Left forelimb (tissue), 1 donor: ENCODE data around the gene FCGR3A.
A peak's percentile ranks its signal among the peaks of the same experiment; 100 is the strongest.
"Not testable (repeated sequence)": the region's sequence is repeated elsewhere in the genome, so short reads cannot be mapped to it uniquely, and the experiment has no call there.

ENCODE experiments used
- DNase-seq: peaks from one replicate; pipeline ENCODE4 v3.0.0-alpha.2; 2018; ENCODE audit warnings: low spot score

FCGR3A gene

DNA sequence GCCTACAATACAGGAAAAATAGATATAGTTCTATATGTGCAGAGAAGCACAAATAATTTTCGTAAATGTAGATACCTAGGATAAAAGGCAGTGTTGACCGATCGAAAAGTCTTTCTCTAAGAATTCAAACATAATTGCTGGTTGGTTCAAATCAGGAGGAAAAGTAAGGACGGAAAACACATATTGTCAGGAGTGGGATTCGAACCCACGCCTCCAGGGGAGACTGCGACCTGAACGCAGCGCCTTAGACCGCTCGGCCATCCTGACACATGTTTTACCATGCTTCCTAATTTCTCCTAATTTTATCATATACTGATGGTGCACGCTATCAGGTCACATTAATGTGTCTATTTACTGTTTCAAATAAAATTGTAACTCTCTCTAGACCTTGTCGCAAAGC is 19.5 kb downstream of the FCGR3A start:
- DNase-seq, result not testable (repeated sequence)

DNA sequence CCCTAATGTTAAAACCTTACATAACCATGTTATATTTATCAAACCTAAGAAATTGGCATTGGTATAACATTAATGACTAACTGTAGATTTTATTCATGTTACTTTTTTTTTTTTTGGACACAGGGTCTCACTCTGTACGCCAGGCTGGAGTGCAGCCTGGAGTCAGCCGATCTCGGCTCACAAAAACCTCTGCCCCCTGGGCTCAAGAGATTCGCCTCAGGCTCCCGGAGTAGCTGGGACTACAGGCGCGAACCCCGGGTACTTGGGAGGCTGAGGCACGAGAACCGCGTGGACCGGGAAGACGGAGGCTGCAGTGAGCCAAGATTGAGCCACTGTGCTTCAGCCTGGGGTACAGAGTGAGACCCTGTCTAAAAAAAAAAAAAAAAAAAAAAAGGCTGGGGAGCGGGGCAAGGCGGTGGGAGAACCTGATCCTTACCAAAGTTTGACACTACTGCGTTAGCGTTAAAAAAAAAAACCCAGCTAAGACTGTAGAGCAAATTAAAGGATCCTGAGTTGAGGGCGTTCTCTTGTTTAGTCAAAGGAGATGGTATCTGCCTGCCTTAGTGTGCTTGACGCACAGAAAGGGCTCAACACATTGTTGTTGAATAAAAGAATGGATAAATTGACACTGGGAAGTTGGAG is 20.0 kb downstream of the FCGR3A start:
- DNase-seq, result not testable (repeated sequence)

DNA sequence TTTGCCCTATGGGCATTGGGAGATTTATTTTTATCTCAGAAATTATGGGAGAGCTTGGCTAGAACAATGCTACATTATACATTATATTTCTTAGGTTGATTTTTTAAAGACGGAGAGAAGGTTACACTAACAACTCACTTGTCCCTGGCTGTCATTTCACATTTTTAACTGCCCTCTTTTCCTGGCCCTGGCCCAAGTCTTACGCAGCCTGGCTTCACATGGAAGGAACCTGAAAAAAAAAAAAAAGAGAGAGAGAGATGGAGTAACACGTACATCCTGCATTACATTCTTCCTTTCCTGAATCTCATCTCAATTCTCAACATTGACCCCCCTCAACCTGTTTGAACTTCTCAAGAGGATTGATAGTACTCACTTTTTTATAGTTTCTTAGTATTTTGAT is 21.1 kb downstream of the FCGR3A start:
- not testable (repeated sequence) for DNase-seq

DNA sequence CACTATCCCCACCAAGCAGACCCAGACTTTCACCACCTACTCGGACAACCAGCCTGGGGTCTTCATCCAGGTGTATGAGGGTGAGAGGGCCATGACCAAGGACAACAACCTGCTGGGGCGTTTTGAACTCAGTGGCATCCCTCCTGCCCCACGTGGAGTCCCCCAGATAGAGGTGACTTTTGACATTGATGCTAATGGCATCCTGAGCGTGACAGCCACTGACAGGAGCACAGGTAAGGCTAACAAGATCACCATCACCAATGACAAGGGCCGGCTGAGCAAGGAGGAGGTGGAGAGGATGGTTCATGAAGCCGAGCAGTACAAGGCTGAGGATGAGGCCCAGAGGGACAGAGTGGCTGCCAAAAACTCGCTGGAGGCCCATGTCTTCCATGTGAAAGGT is 23.7 kb downstream of the FCGR3A start:
- not testable (repeated sequence) for DNase-seq

DNA sequence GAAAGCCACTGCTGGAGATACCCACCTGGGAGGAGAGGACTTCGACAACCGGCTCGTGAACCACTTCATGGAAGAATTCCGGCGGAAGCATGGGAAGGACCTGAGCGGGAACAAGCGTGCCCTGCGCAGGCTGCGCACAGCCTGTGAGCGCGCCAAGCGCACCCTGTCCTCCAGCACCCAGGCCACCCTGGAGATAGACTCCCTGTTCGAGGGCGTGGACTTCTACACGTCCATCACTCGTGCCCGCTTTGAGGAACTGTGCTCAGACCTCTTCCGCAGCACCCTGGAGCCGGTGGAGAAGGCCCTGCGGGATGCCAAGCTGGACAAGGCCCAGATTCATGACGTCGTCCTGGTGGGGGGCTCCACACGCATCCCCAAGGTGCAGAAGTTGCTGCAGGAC is 24.3 kb downstream of the FCGR3A start:
- DNase-seq, result not testable (repeated sequence)

DNA sequence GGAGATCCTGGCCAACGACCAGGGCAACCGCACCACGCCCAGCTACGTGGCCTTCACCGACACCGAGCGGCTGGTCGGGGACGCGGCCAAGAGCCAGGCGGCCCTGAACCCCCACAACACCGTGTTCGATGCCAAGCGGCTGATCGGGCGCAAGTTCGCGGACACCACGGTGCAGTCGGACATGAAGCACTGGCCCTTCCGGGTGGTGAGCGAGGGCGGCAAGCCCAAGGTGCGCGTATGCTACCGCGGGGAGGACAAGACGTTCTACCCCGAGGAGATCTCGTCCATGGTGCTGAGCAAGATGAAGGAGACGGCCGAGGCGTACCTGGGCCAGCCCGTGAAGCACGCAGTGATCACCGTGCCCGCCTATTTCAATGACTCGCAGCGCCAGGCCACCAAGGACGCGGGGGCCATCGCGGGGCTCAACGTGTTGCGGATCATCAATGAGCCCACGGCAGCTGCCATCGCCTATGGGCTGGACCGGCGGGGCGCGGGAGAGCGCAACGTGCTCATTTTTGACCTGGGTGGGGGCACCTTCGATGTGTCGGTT is 24.8 kb downstream of the FCGR3A start:
- not testable (repeated sequence) for DNase-seq

DNA sequence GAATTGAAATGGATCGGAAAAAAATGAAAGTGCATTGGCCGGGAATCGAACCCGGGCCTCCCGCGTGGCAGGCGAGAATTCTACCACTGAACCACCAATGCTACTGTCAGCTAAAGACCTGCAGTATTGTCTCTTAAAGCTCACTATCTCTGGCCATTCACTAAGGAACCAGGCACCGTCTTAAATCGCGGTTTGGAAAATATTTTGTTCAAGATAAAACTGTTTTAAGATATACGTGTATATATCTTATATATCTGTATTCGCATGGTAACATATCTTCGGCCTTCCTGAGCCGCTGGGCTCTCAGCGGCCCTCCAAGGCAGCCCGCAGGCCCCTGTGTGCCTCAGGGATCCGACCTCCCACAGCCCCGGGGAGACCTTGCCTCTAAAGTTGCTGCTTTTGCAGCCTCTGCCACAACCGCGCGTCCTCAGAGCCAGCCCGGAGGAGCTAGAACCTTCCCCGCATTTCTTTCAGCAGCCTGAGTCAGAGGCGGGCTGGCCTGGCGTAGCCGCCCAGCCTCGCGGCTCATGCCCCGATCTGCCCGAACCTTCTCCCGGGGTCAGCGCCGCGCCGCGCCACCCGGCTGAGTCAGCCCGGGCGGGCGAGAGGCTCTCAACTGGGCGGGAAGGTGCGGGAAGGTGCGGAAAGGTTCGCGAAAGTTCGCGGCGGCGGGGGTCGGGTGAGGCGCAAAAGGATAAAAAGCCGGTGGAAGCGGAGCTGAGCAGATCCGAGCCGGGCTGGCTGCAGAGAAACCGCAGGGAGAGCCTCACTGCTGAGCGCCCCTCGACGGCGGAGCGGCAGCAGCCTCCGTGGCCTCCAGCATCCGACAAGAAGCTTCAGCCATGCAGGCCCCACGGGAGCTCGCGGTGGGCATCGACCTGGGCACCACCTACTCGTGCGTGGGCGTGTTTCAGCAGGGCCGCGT is 25.5 kb downstream of the FCGR3A start, which contains the start of gene HSPA6:
TSS of gene HSPA6 (plus strand) at position 724 of the 925 bp plus-strand sequence. CDS start at position 843, 119 bp downstream.
- peak; percentile 81 for DNase-seq

DNA sequence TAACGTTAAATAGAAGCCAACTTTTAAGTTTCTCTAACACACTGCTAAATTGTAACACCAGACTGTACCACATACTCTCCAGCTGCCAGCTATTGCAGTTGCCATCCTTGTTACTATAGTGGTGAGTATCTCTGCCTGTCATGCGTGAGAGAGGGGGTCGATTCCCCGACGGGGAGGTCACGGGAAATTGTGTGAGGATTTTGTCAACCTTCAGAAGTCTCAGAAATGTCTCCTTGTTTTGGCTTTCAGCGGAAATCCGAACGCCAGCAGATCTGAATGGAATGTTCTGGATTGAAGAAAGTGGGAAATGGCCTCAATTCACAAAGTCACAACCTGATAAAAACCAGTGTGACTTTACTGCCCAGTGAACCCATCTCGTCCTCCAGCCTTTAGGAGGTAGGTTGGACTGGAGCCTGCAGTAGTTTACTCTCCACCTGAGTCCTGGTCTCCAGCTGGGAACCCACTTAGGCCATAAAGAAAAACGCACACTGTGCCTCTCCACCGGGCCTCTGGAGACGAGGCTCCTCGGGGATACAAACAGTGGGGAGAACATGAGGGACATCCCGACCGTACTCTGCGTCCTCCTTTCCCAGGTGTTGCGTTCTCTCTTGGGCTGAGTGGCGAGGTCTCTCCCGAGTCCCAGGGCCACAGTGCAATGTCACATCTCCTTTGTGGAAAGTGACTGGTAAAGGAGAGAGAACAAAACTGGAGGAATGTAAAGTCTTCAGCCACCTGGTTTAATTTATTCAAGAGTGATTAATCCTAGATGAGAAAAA is 26.4 kb downstream of the FCGR3A start:
- DNase-seq, result not testable (repeated sequence)

DNA sequence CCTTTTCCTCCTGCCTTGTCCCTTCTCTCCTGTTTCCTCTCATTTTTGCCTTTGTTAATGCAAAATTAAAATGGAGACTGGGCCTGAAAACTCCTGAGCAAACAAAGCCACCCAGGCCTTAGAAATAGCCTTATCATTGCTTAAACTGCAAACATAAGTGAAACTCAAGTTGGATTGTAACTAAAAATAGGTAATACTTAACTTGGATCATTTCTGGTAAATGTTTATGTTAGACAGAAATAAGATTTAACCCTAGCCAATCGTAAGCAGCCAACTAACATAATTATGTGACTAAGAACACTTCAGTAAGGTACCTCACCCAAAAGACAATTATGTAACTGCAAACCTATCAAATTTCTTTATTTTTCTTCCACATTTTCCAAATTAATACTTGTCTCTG is 35.7 kb downstream of the FCGR3A start:
- DNase-seq, result not testable (repeated sequence)

DNA sequence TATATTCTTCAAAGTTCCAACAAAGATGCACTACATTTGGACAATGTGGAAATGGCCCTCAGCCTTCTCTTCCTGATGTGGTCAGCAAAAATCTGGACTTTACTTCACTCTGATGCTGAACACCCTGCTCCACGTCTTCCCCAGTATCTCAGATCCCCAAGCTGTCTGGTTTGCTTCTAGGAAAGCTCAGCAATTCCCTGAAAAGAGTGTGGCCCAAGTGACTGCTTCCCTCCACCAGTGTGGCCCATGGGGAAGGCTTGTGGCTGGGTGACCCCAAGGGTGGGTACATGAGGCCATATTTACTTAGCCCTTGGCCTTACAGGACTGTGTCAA is 36.2 kb downstream of the FCGR3A start:
- DNase-seq, result not testable (repeated sequence)

DNA sequence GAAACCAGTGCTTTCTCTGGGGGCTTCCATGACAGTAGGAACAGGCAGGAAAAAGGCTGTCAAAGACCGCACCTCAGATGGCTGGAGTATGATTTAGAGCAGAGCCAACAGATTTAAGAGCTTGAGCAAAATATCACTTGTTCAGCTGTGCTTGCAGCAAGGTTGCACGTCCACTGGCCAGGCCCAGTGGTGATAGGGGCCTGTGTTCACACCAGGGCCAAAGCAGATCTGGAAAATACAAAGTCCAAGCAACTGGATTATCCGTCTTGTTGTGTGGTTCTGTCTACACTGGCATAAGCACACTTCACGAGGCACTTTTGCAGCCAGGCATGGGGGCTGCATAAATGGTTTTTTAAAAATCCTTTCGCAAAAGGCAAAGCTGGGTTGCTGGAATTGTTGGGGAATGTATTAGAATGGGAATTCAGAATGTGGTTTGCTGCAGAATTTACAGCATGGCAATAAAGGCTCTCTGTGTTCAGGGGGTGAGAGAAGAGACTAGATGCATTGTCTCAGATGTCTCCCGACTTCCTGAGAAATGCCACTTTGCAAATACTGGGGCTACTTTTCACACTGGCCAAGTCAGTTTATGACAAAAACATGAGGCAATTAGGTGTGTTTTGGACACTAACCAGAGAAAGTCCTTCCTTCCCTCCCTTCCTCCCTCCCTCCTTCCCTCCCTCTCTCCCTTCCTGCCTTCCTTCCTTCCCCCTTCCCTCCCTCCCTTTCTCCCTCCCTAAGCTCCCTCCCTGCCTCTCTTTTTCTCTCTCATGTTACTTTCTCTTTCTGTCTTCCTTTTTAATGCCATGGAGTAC is 36.8 kb downstream of the FCGR3A start:
- not testable (repeated sequence) for DNase-seq

DNA sequence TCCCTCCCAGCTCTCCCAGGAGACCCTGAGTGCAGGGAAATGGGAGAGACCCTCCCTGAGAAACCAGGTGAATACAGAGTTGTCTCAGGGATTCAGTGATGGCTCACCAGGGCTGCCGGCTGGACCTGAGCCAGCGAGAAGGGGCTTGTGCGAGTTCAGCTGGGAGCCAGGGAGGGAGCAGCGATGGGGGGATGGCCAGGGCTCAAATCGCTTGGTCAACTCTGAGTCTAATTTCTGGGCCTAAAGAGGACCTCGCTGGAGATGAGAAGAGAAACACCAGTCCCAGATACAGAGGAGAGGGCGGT is 37.9 kb downstream of the FCGR3A start:
- no peak for DNase-seq

DNA sequence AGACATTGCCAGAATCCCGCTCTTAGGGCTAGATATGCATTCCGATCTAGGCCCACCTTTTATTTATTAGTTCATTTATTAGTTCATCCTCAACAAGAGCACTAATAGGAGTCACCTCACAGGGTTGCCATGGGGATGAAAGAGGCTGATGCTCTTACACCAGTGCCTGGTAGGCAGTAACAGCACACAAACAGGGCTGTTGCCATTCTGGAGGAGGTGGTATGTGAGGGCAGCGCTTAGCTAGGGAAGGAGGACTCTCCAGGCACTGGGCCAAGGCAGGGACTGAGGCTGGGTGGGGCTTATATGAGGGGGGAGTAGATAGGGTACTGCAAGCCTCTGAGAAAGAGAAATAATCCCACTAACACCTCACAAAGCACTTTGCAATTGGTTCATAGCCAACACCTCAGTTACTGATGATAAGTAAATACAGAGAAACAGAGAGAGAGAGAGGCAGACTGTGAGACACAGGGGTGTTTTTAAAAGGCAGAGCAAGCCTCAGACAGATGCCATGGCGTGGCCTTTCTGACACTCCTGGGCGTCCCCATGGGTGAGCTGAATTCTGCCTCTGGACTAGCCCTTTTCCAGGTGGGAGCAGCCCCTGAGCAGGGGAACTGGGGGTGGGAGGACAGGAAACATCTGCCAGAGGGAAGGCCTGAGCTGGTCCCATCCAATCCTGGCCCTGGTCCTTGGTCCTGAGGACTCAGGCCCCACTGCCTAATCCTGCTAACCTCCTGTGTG is 38.4 kb downstream of the FCGR3A start:
- no peak for DNase-seq

DNA sequence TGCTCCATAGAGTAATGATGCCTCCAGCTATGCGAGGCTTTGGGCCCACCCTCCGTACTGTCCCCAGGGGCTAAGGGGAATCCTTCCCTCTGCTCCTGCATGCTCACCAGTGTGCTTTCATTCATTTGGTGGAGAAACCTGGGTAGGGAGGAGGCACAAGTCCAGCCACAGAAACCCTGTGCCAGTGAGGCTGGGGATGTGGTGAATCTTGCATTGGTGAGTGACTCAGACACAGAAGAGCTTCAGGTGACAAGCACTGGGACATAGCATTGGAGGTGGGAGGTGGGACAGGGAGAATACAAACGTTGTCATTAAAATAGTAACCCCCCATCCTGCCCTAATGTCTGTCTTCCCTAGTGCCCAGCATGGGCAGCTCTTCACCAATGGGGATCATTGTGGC is 39.1 kb downstream of the FCGR3A start:
- DNase-seq, result no peak

DNA sequence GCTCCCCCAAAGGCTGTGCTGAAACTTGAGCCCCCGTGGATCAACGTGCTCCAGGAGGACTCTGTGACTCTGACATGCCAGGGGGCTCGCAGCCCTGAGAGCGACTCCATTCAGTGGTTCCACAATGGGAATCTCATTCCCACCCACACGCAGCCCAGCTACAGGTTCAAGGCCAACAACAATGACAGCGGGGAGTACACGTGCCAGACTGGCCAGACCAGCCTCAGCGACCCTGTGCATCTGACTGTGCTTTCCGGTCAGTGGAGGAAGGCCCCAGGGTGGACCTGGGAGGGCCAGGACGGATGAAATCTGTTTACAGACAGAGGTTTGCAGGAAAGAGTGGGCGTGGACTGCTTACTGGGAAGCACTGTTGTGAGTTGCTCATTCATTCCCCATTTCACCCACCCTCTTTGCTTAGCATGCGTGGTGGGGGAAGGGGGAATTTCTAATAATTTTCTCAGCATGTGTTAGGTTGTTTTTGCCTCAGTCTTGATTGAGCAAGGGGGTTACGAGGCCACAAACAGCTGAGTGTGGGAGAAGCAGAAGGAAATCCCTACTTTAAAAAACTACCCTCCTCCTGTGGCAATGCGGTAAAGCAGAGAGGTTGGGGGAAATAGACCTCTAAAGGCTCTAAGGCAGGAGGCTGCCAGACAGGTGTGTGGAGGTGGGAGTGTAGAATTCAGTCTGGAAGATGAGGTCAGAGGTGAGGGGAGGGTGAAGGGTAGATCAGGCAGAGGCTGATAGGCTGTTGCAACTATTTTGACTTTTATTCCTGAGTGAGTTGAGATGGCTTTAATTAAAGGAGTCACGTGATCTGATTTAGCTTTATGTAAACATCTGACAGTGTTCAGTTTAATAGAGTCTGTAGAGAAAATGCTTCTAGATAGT is 43.0 kb downstream of the FCGR3A start:
- DNase-seq, result no peak

DNA sequence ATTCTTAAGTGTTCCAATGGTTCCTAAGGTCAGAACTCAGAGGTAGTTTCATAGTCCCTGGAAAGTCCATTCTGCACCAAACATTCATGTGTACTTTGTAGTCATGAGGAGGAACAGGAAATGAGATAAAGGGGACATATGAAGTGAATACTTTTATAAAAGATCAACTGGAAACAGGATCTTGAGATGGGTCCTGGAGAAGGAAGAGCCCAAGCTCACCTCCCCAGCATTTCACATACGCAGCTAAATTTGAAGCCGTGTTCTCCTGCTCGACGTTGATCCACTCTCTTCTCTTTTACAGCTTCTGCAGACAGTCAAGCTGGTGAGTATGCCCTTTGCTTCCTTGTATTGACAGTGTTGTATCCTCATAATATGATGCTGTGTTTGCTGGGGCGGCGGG is 43.9 kb downstream of the FCGR3A start:
- no peak for DNase-seq

DNA sequence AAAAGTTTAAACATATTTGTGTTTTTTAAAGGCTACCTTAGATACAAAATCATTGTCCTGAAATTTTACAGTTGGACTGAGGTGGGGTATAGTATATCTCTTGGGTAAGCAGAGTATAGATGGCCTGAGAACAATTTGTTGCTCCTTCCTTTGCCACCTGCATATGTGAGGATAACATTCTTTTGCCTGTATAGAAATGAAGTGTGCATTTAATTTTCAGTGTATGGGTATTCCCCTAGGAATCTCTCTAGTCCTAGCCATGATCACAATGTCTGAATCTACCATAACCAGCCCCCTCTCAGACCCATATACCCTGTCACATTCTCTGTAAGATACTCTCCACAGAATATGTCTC is 46.2 kb downstream of the FCGR3A start:
- no peak for DNase-seq

DNA sequence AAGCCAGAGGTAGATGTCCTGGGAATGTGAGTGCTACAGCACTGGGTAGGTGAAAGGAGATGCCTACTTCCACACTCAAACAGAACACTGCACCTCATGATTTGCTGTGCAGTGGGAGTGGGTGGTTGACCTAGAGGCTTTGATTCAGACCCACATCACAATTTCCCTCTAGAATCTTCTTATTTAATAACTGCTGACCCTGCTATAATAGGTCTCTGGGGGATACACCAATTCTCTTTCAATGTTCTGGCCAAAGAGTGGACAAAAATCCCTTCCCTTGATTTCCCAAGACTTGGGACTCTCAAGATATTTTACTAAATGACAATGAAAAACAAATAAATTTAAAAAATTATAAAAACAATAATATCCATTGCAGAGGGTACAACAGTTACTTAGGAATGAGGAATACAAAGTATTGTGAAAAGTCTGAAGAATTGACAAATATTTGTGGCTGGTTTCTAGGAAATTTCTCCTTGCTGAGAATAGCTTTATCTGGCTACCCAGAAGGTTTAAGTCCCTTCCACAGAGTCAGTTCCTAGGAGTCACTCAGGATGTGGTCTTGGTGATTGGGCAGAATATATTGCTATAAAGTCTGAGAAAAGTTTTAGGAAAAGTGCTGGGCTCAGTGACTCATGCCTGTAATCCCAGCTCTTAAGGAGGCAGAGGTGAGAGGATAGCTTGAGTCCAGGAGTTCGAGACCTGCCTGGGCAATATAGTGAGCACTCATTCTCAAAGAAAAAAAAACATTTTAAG is 46.8 kb downstream of the FCGR3A start:
- no peak for DNase-seq

DNA sequence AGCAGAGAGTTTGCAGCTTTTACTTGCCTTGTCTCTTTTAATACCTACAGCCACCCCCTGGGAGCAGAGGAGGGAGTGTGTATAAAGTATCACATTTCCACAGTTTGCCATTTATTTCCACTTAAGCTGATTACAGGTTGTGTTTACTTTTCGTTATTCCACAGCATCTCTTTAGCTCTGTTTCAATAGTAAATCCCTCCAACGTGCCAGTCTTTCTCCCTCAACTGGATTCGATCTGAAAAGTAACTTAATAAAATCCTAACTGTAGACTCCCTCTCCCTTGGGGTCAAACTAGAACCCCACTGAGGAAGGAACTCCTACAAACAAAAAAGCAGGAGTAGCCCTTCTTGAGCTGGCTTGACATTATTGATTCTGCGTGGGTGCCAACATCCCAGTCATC is 47.4 kb downstream of the FCGR3A start:
- DNase-seq, result no peak
